Transverse colon (tissue), 4 donors: Measurements from ENCODE around the gene NECTIN3. TPM values are rescaled to one million over a fixed set of nuclear protein-coding genes. Genes with fewer than 3 reads are reported as not detected.

Experiments used
- DNase-seq: peaks from one replicate; pipeline ENCODE4 v3.0.0-alpha.2; 2019
- H3K27ac ChIP-seq, 4 donors: fragments of 200-600 bp; sonication (generic); 2 replicates each; pipeline ENCODE4 v1.5.1; 2016 to 2018; ENCODE audit warnings: inconsistent platforms in 4 of 4
- H3K27me3 ChIP-seq: fragments of 200-600 bp; sonication (generic); 2 replicates; pipeline ENCODE4 v1.5.1; 2017; ENCODE audit warnings: inconsistent platforms
- H3K36me3 ChIP-seq, 4 donors: fragments of 200-600 bp; sonication (generic); 2 replicates each; pipeline ENCODE4 v1.5.1; 2017 to 2019; ENCODE audit warnings: inconsistent platforms in 4 of 4
- H3K4me1 ChIP-seq, 4 donors: fragments of 200-600 bp; sonication (generic); 2 replicates each; pipeline ENCODE4 v1.5.1; 2017 to 2020; ENCODE audit warnings: inconsistent platforms in 4 of 4
- H3K4me3 ChIP-seq, 4 donors: fragments of 200-600 bp; sonication (generic); 1 replicate in 1 of 4; 2 replicates in 3 of 4; pipeline versions ENCODE4 v1.5.1 to v1.6.1; 2017 to 2019; ENCODE audit warnings: inconsistent platforms in 4 of 4
- H3K9me3 ChIP-seq, 2 donors: fragments of 200-600 bp; sonication (generic); 2 replicates each; pipeline ENCODE4 v1.5.1; 2017 to 2019; ENCODE audit warnings: inconsistent platforms in 2 of 2
- EP300 ChIP-seq: sonication (generic); formaldehyde crosslinking; IDR thresholded peaks from one replicate; pipeline ENCODE4 v1.6.1; 2017; ENCODE audit warnings: antibody characterized with exemption, low read depth
- POLR2A ChIP-seq: fragments of 450-650 bp; IDR thresholded peaks from one replicate; pipeline ENCODE4 v1.6.1; 2016; ENCODE audit warnings: antibody characterized with exemption, mild to moderate bottlenecking, moderate library complexity
- POLR2AphosphoS5 ChIP-seq, 3 donors: sonication (generic); formaldehyde crosslinking; IDR thresholded peaks; one replicate each; pipeline ENCODE4 v1.6.1; 2016; ENCODE audit warnings: antibody characterized with exemption in 3 of 3
- WGBS, 2 donors: methylation state at CpG; one replicate each; pipeline ENCODE4 v1.1.5; 2018; ENCODE audit warnings: low coverage in 1 of 2; 5-methylcytosine and 5-hydroxymethylcytosine counted together
- in situ Hi-C, 4 donors: fragments of 200-750 bp; cut with MboI; loops; one replicate each; pipeline versions ENCODE4 v1.15.0 to v1.15.1; 2017; ENCODE audit warnings: low sequenced_read_pairs in 3 of 4, low pct_ligation_motif_present in 1 of 4, low pct_unique_long_range_greater_than_20kb in 1 of 4
- intact Hi-C: fragments of 100-400 bp; cut with DNase I; formaldehyde crosslinking; loops from one replicate; pipeline ENCODE4 v1.15.1; 2023; ENCODE audit warnings: low total_unique reads
- total RNA-seq, 4 donors: library from RNA; depleted of rRNA; stranded (reverse); fragments of >200 nt; gene quantifications; one replicate each; pipeline ENCODE4 v1.1.0, GENCODE V29; 2016
- TF ChIP-seq, protein P1 (sequence below), 5 experiments: fragments of 200-600 bp in 3 of 5; fragments of 450-650 bp in 2 of 5; sonication (generic) in 3 of 5; IDR thresholded peaks; 1 replicate in 2 of 5; 2 replicates in 3 of 5; pipeline ENCODE4 v1.5.1; 2016 to 2017; ENCODE audit warnings: antibody characterized with exemption in 5 of 5, inconsistent platforms in 3 of 5, mild to moderate bottlenecking in 2 of 5, moderate library complexity in 1 of 5

Gene NECTIN3
- total RNA-seq, 4 donors from 2014 or later = 28.1 to 104 (median 40.8) TPM

DNA sequence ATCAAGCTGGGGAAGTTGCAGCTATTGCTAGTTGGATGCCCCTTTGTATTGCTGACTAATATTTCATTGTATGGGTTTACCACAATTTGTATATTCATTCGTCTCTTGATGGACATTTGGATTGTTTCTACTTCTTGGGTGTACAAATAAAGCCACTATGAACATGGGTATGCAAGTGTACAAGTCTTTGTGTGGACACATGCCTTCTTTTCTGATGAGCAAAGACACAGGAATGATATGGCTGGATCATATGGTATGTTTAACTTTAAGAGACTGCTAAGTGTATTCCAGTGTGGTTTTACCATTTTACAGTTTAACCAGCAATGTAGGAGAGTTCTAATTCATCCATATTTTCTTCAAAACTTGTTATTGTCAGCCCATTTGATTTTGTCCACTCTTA is 32.2 kb downstream of the NECTIN3 start:
- no peak overlapping the region for H3K4me3 ChIP-seq
- H3K36me3 ChIP-seq = no peaks in the 10 kb centered on the region

DNA sequence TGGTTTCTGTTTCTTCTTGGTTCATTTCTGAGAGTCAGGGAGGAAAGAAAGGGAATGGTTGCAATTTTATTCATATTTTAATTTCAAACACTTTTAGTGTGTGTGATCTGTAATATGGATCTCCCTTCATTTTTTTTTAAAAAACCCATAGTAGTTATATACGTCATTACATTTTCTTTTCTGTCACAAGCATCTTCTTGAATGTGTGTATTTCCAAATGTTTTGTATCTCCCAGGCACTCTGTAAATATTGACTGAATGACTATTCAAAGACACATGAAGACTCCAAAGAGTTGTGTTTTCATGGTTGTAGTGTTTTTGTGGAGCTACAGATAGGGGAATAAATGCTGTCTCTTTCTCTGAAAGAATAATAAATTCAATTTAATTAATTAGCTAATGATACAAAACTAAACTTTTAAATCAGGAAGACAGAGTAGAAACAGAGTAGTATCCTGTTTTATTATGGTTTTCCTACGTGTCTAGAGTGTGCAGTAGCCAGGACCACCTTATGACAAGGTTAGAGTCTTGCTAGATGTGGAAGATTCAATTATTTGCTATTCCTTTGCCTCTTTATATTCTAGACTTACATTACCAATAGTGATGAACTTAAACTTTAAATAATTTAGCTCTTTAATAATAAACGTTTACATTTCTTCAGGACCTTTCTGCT is 35.5 kb downstream of the NECTIN3 start:
- intact Hi-C loops = no loop called here
- WGBS, 2 donors = 58 to 60% methylated on average over 3 of the region's 3 CpGs
- no peak for TF ChIP-seq POLR2A
- no peak for TF ChIP-seq POLR2AphosphoS5 (IDR thresholded peaks at IDR 0.05)
- TF ChIP-seq, protein P1, sequence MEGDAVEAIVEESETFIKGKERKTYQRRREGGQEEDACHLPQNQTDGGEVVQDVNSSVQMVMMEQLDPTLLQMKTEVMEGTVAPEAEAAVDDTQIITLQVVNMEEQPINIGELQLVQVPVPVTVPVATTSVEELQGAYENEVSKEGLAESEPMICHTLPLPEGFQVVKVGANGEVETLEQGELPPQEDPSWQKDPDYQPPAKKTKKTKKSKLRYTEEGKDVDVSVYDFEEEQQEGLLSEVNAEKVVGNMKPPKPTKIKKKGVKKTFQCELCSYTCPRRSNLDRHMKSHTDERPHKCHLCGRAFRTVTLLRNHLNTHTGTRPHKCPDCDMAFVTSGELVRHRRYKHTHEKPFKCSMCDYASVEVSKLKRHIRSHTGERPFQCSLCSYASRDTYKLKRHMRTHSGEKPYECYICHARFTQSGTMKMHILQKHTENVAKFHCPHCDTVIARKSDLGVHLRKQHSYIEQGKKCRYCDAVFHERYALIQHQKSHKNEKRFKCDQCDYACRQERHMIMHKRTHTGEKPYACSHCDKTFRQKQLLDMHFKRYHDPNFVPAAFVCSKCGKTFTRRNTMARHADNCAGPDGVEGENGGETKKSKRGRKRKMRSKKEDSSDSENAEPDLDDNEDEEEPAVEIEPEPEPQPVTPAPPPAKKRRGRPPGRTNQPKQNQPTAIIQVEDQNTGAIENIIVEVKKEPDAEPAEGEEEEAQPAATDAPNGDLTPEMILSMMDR (IDR thresholded peaks at IDR 0.05) = no peak
- no peak for TF ChIP-seq EP300
- no peaks in the 10 kb centered on the region for H3K36me3 ChIP-seq
- H3K4me3 ChIP-seq = no peak overlapping the region
- peaks cover 0 to 11% (median 2%) of the 10 kb centered on the region in 4 donors for H3K4me1 ChIP-seq
- H3K27me3 ChIP-seq = no peaks in the 10 kb centered on the region
- H3K9me3 ChIP-seq = no peaks in the 10 kb centered on the region
- no peak overlapping the region for H3K27ac ChIP-seq
- in situ Hi-C loops = no loop called here
- no peak for DNase-seq

More for the DNA sequence above, 32.2 kb downstream of the NECTIN3 start:
- intact Hi-C loops (no loop called here), in situ Hi-C loops (no loop called here)
- peaks cover 0 to 11% (median 5%) of the 10 kb centered on the region in 4 donors for H3K4me1 ChIP-seq
- no peak for DNase-seq
- WGBS, 2 donors = 60 to 64% methylated on average over 1 of the region's 1 CpG
- no peak for TF ChIP-seq POLR2AphosphoS5 (IDR thresholded peaks at IDR 0.05)
- no peak for TF ChIP-seq EP300
- no peak for TF ChIP-seq POLR2A
- TF ChIP-seq, protein P1 (IDR thresholded peaks at IDR 0.05) = no peak
- no peaks in the 10 kb centered on the region for H3K9me3 ChIP-seq
- H3K27ac ChIP-seq = no peak overlapping the region
- H3K27me3 ChIP-seq = no peaks in the 10 kb centered on the region

DNA sequence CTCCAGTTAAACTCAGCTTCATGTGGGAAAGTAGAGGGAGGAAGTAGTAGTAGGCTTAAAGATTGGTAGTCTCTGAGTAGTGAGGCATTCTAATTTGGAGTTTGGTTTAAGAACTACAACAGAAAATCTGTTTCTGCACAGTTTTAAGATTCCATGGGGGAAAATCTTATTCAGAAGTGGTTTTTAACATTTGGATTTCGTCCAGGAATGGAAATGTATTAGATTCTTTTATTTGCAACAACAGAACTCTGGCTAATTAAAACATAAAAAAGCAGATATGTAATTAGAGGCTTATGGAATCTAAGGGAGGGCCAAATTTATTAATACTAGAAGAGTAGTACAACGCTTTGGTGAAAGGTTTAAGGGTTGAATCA is 36.0 kb downstream of the NECTIN3 start:
- in situ Hi-C loops = no loop called here
- Histone ChIP-seq H3K4me1 (peaks cover 0 to 11% (median 2%) of the 10 kb centered on the region in 4 donors), H3K27me3 (no peaks in the 10 kb centered on the region), H3K27ac (no peak overlapping the region), H3K9me3 (no peaks in the 10 kb centered on the region), H3K4me3 (no peak overlapping the region), H3K36me3 (no peaks in the 10 kb centered on the region)
- DNase-seq = no peak
- WGBS, 2 donors = 62 to 70% methylated on average over 2 of the region's 2 CpGs
- TF ChIP-seq, protein P1 (IDR thresholded peaks at IDR 0.05) = no peak
- TF ChIP-seq POLR2A (no peak), EP300 (no peak), POLR2AphosphoS5 (IDR thresholded peaks at IDR 0.05) (no peak)
- intact Hi-C loops = no loop called here

GRCh38 chr3:111112913-111113312 is 41.3 kb downstream of the NECTIN3 start:
- H3K27ac ChIP-seq = no peak overlapping the region
- in situ Hi-C loops (no loop called here), intact Hi-C loops (no loop called here)
- no peaks in the 10 kb centered on the region for H3K36me3 ChIP-seq
- TF ChIP-seq EP300 = no peak
- TF ChIP-seq, protein P1 (IDR thresholded peaks at IDR 0.05) = no peak
- TF ChIP-seq POLR2A = no peak
- TF ChIP-seq POLR2AphosphoS5 (IDR thresholded peaks at IDR 0.05) = no peak
- H3K9me3 ChIP-seq = no peaks in the 10 kb centered on the region
- no peak overlapping the region for H3K4me3 ChIP-seq
- H3K4me1 ChIP-seq = peaks cover 0 to 10% (median 0%) of the 10 kb centered on the region in 4 donors
- DNase-seq = no peak
- 50 to 70% methylated on average over 1 to 2 of the region's 2 CpGs for WGBS, 2 donors
- no peaks in the 10 kb centered on the region for H3K27me3 ChIP-seq
